B cell (primary cell): ENCODE data around the gene TP53BP2. TPM values are rescaled to one million over a fixed set of nuclear protein-coding genes. Genes with fewer than 3 reads are reported as not detected.

Experiments used
- ATAC-seq: fragments of 200-7000 bp; cut with Tn5 transposase; one replicate; pipeline ENCODE4 v1.10.0; 2021; ENCODE audit warnings: low read depth, mild to moderate bottlenecking, moderate number of reproducible peaks, moderate library complexity
- CTCF ChIA-PET: fragments of 350-600 bp; sonication (Branson Sonifier 250); formaldehyde crosslinking; loops from one replicate; lab custom pipeline; 2021; ENCODE audit warnings: antibody characterized with exemption, inconsistent platforms; lab: Charles Lee
- POLR2A ChIA-PET: fragments of 350-600 bp; sonication (Branson Sonifier 250); formaldehyde crosslinking; loops from one replicate; lab custom pipeline; 2021; ENCODE audit warnings: antibody characterized with exemption; lab: Charles Lee
- DNase-seq: peaks from one replicate; pipeline ENCODE4 v3.0.0; 2013
- H2AFZ ChIP-seq: 2 replicates; pipeline ENCODE4 v1.6.1; 2012; ENCODE audit warnings: mild to moderate bottlenecking, low read depth, low read length; ENCODE audit not compliant: insufficient read depth, poor library complexity, severe bottlenecking
- H3K27ac ChIP-seq, 2 donors: 1 replicate in 1 of 2; 2 replicates in 1 of 2; pipeline ENCODE4 v1.5.1; 2012 to 2013; ENCODE audit warnings: low read length in 2 of 2, mild to moderate bottlenecking in 2 of 2, moderate library complexity in 1 of 2
- H3K27me3 ChIP-seq, 4 experiments: fragments of 200-600 bp in 1 of 4; sonication (generic) in 1 of 4; replicated peaks in 1 of 4; 1 replicate in 2 of 4; 2 replicates in 2 of 4; pipeline versions ENCODE4 v1.6.1 to v1.7.0; 2013 to 2016; ENCODE audit warnings: low read length in 3 of 4, mild to moderate bottlenecking in 2 of 4, mixed read lengths in 1 of 4, moderate library complexity in 1 of 4; ENCODE audit not compliant: insufficient read depth in 4 of 4, control insufficient read depth in 3 of 4; ENCODE audit errors: control extremely low read depth in 1 of 4
- H3K36me3 ChIP-seq, 2 experiments: replicated peaks in 1 of 2; 1 replicate in 1 of 2; 2 replicates in 1 of 2; pipeline versions ENCODE4 v1.6.1 to v1.7.1; 2013; ENCODE audit warnings: low read length in 1 of 2; ENCODE audit not compliant: insufficient read depth in 2 of 2, control insufficient read depth in 1 of 2; ENCODE audit errors: control extremely low read depth in 1 of 2, extremely low read depth in 1 of 2
- H3K4me1 ChIP-seq, 2 donors: fragments of 200-600 bp in 1 of 2; sonication (generic) in 1 of 2; 1 replicate in 1 of 2; 2 replicates in 1 of 2; pipeline versions ENCODE4 v1.5.1 to v1.6.1; 2013 to 2017; ENCODE audit warnings: low read length in 2 of 2; ENCODE audit not compliant: control insufficient read depth in 2 of 2, insufficient read depth in 2 of 2
- H3K4me2 ChIP-seq: replicated peaks from 2 replicates; pipeline ENCODE3; 2012; ENCODE audit warnings: mild to moderate bottlenecking, low read depth, low read length; ENCODE audit not compliant: poor library complexity, severe bottlenecking
- H3K4me3 ChIP-seq, 5 experiments: fragments of 200-600 bp in 1 of 5; sonication (generic) in 1 of 5; 1 replicate in 3 of 5; 2 replicates in 2 of 5; pipeline versions ENCODE4 v1.5.1 to v1.7.0; 2011 to 2016; ENCODE audit warnings: low read length in 4 of 5, mild to moderate bottlenecking in 4 of 5, low read depth in 2 of 5, control low read depth in 1 of 5, moderate library complexity in 1 of 5; ENCODE audit not compliant: insufficient read depth in 1 of 5; ENCODE audit errors: control extremely low read depth in 1 of 5, extremely low read depth in 1 of 5
- H3K79me2 ChIP-seq: fragments of 200-600 bp; sonication (generic); one replicate; pipeline ENCODE4 v1.6.0; 2016; ENCODE audit warnings: low read length; ENCODE audit not compliant: control insufficient read depth, insufficient read depth
- H3K9ac ChIP-seq: fragments of 200-600 bp; sonication (generic); 2 replicates; pipeline ENCODE4 v1.6.1; 2017; ENCODE audit warnings: mild to moderate bottlenecking, low read length, moderate library complexity
- H3K9me3 ChIP-seq, 3 donors: one replicate each; pipeline versions ENCODE4 v1.6.1 to v1.7.1; 2013; ENCODE audit warnings: low read length in 2 of 3; ENCODE audit not compliant: control insufficient read depth in 2 of 3, insufficient read depth in 1 of 3; ENCODE audit errors: control extremely low read depth in 1 of 3
- H4K20me1 ChIP-seq: 2 replicates; pipeline ENCODE4 v1.6.0; 2012; ENCODE audit warnings: mild to moderate bottlenecking, low read length; ENCODE audit not compliant: insufficient read depth, control insufficient read depth, poor library complexity, severe bottlenecking
- H3K27ac Mint-ChIP-seq: one replicate; pipeline ENCODE4 v1.8.0; 2021; ENCODE audit warnings: mixed read lengths
- H3K27me3 Mint-ChIP-seq: one replicate; pipeline ENCODE4 v1.8.0; 2021; ENCODE audit warnings: mixed read lengths
- H3K4me1 Mint-ChIP-seq: one replicate; pipeline ENCODE4 v1.8.0; 2021; ENCODE audit warnings: mixed read lengths
- H3K4me3 Mint-ChIP-seq: one replicate; pipeline ENCODE4 v1.8.0; 2021; ENCODE audit warnings: mixed read lengths
- H3K9me3 Mint-ChIP-seq: one replicate; pipeline ENCODE4 v1.8.0; 2022; ENCODE audit warnings: mixed read lengths; ENCODE audit not compliant: insufficient read depth
- CTCF ChIP-seq: fragments of 200-600 bp; IDR thresholded peaks from one replicate; pipeline ENCODE4 v1.8.0; 2022; ENCODE audit warnings: antibody characterized with exemption, mild to moderate bottlenecking
- EZH2 ChIP-seq: IDR thresholded peaks from 2 replicates; pipeline ENCODE4 v1.6.1; 2012; ENCODE audit warnings: borderline replicate concordance, low read depth, mild to moderate bottlenecking, moderate library complexity, low read length; ENCODE audit not compliant: insufficient read depth, poor library complexity, severe bottlenecking
- WGBS: methylation state at CpG from one replicate; pipeline ENCODE4 v1.1.5; 2013; ENCODE audit warnings: missing lambda C conversion rate; ENCODE audit not compliant: insufficient coverage; 5-methylcytosine and 5-hydroxymethylcytosine counted together
- intact Hi-C: fragments of 100-400 bp; cut with micrococcal nuclease; formaldehyde crosslinking; loops from one replicate; pipeline ENCODE4 v1.10.0; 2022
- polyA plus RNA-seq: library from polyadenylated mRNA; depleted of rRNA; stranded (reverse); fragments of >200 nt; gene quantifications from 2 replicates; pipeline ENCODE4 v1.2.3, GENCODE V29; 2012
- total RNA-seq, 2 donors: library from RNA; stranded (reverse); fragments of 120-200 nt in 1 of 2; gene quantifications; 1 replicate in 1 of 2; 2 replicates in 1 of 2; pipeline versions ENCODE4 v1.2.3 to v1.2.4, GENCODE V29; 2013 to 2022

The TP53BP2 gene
- total and polyA plus RNA-seq, 2 donors (not counting 1 experiment from before 2014, with no cell fraction given), result 10.8 to 40.0 TPM

- H3K4me3 Mint-ChIP-seq, result no peak overlapping the region
Measured at GRCh38 chr1:223759273-223759672, 86.5 kb downstream of the TP53BP2 start.

GRCh38 chr1:223758734-223759133, 87.0 kb downstream of the TP53BP2 start:
- Histone ChIP-seq H3K36me3 (peaks cover 0 to 37% of the 10 kb centered on the region in 2 experiments), H3K27ac (no peak overlapping the region), H3K9ac (no peak overlapping the region), H3K4me2 (no peak overlapping the region), H3K27me3 (no peaks in the 10 kb centered on the region), H4K20me1 (no peaks in the 10 kb centered on the region), H3K9me3 (no peaks in the 10 kb centered on the region), H3K4me3 (no peak overlapping the region), H3K4me1 (no peaks in the 10 kb centered on the region), H3K79me2 (no peaks in the 10 kb centered on the region), H2AFZ (no peak overlapping the region)
- DNase-seq (no peak), ATAC-seq (no peak)
- ChIA-PET POLR2A (no interaction called here), CTCF (interaction anchor here (0.6 to 1.5 kb wide), 2 partner anchors 9 to 1034 kb away, joined by 3 to 4 read pairs; no protein-coding TSS in a partner anchor)
- no peaks in the 10 kb centered on the region for H3K27me3 Mint-ChIP-seq
- H3K27ac Mint-ChIP-seq, result no peak overlapping the region
- intact Hi-C loops, result no loop called here
- H3K4me3 Mint-ChIP-seq, result no peak overlapping the region
- TF ChIP-seq EZH2, result no peak
- TF ChIP-seq CTCF, result no peak
- no peaks in the 10 kb centered on the region for H3K4me1 Mint-ChIP-seq
- WGBS, result 100% methylated on average over 3 of the region's 9 CpGs
- H3K9me3 Mint-ChIP-seq, result no peaks in the 10 kb centered on the region

More at GRCh38 chr1:223759273-223759672, 86.5 kb downstream of the TP53BP2 start:
- no peak overlapping the region for H3K4me3 ChIP-seq
- H3K9me3 Mint-ChIP-seq, result no peaks in the 10 kb centered on the region
- H2AFZ ChIP-seq, result no peak overlapping the region
- no peak overlapping the region for H3K4me2 ChIP-seq
- ChIA-PET POLR2A (no interaction called here), CTCF (interaction anchor here (1.5 kb wide), 1 partner anchor 10 kb away, joined by 4 read pairs; no protein-coding TSS in a partner anchor)
- H4K20me1 ChIP-seq, result no peaks in the 10 kb centered on the region
- H3K4me1 Mint-ChIP-seq, result no peaks in the 10 kb centered on the region
- H3K27me3 ChIP-seq, result no peaks in the 10 kb centered on the region
- H3K79me2 ChIP-seq, result no peaks in the 10 kb centered on the region
- no peak for DNase-seq
- no peak overlapping the region for H3K27ac ChIP-seq
- H3K27ac Mint-ChIP-seq, result no peak overlapping the region
- 98% methylated on average over 11 of the region's 13 CpGs for WGBS
- no peaks in the 10 kb centered on the region for H3K27me3 Mint-ChIP-seq
- no peak overlapping the region for H3K9ac ChIP-seq
- no peaks in the 10 kb centered on the region for H3K9me3 ChIP-seq
- ATAC-seq, result no peak
- no peak for TF ChIP-seq EZH2
- no peak for TF ChIP-seq CTCF
- intact Hi-C loops, result no loop called here
- H3K36me3 ChIP-seq, result peaks cover 0 to 35% of the 10 kb centered on the region in 2 experiments
- no peaks in the 10 kb centered on the region for H3K4me1 ChIP-seq
